H1 (cell line): ENCODE measurements around the gene CYB5B. TPM values are rescaled to one million over a fixed set of nuclear protein-coding genes. Genes with fewer than 3 reads are reported as not detected.

Experiments used
- CTCF ChIA-PET: fragments of 300-600 bp; sonication (Branson Sonifier 250); formaldehyde crosslinking; loops from one replicate; lab custom pipeline; 2021; ENCODE audit not compliant: partially characterized antibody; lab: Charles Lee
- POLR2A ChIA-PET: fragments of 300-600 bp; sonication (Branson Sonifier 250); formaldehyde crosslinking; loops from one replicate; lab custom pipeline; 2021; ENCODE audit warnings: inconsistent platforms; ENCODE audit not compliant: partially characterized antibody; lab: Charles Lee
- DNase-seq, 2 experiments: peaks; one replicate each; pipeline versions ENCODE4 v3.0.0 to v3.0.0-alpha.2; 2010 to 2022; ENCODE audit warnings: low spot score in 2 of 2, low read depth in 1 of 2, mixed read lengths in 1 of 2
- FAIRE-seq: peaks from 2 replicates; lab custom pipeline; 2011; peaks lifted over from hg19 to GRCh38; lab: Jason Lieb, UNC
- H2AFZ ChIP-seq: 2 replicates; pipeline ENCODE4 v1.8.1; 2012; ENCODE audit warnings: low read length, inconsistent platforms
- H2AK5ac ChIP-seq: 2 replicates; pipeline ENCODE4 v1.6.1; 2013; ENCODE audit warnings: low read depth, low read length
- H2BK120ac ChIP-seq: replicated peaks from 2 replicates; pipeline ENCODE3; 2013; ENCODE audit warnings: low read depth, low read length, inconsistent platforms
- H2BK12ac ChIP-seq: 2 replicates; pipeline ENCODE4 v1.6.1; 2013; ENCODE audit warnings: low read depth, low read length
- H2BK15ac ChIP-seq: 2 replicates; pipeline ENCODE4 v1.6.1; 2013; ENCODE audit warnings: low read length
- H2BK20ac ChIP-seq: 2 replicates; pipeline ENCODE4 v1.6.1; 2013; ENCODE audit warnings: low read length
- H2BK5ac ChIP-seq: 2 replicates; pipeline ENCODE4 v1.6.1; 2013; ENCODE audit warnings: low read depth, low read length
- H3K14ac ChIP-seq: 2 replicates; pipeline ENCODE4 v1.6.1; 2013; ENCODE audit warnings: inconsistent platforms; ENCODE audit not compliant: insufficient read length
- H3K18ac ChIP-seq: 2 replicates; pipeline ENCODE4 v1.6.1; 2013; ENCODE audit warnings: low read length; ENCODE audit errors: extremely low read depth
- H3K23ac ChIP-seq: 2 replicates; pipeline ENCODE4 v1.6.1; 2013; ENCODE audit warnings: inconsistent platforms; ENCODE audit not compliant: insufficient read length
- H3K23me2 ChIP-seq: 2 replicates; pipeline ENCODE4 v1.6.1; 2013; ENCODE audit warnings: low read depth, low read length
- H3K27ac ChIP-seq: 2 replicates; pipeline ENCODE4 v1.6.1; 2011; ENCODE audit warnings: low read depth, low read length, inconsistent platforms
- H3K27me3 ChIP-seq, 4 experiments: replicated peaks in 1 of 4; 1 replicate in 1 of 4; 2 replicates in 3 of 4; pipeline versions ENCODE4 v1.6.1 to v1.8.1; 2011 to 2013; ENCODE audit warnings: low read length in 3 of 4, mild to moderate bottlenecking in 3 of 4, inconsistent platforms in 2 of 4, mixed read lengths in 2 of 4, moderate library complexity in 1 of 4; ENCODE audit not compliant: control insufficient read depth in 3 of 4, insufficient read depth in 3 of 4; ENCODE audit errors: extremely low read depth in 1 of 4
- H3K36me3 ChIP-seq, 4 experiments: 2 replicates each; pipeline versions ENCODE4 v1.6.1 to v1.8.1; 2011 to 2013; ENCODE audit warnings: mild to moderate bottlenecking in 4 of 4, low read length in 3 of 4, moderate library complexity in 2 of 4, control low read depth in 1 of 4, inconsistent platforms in 1 of 4; ENCODE audit not compliant: insufficient read depth in 4 of 4, control insufficient read depth in 2 of 4
- H3K4ac ChIP-seq: replicated peaks from 2 replicates; pipeline ENCODE3; 2013; ENCODE audit warnings: low read length, low read depth, mixed read lengths, inconsistent platforms; ENCODE audit not compliant: insufficient read length
- H3K4me1 ChIP-seq, 4 experiments: replicated peaks in 1 of 4; 1 replicate in 1 of 4; 2 replicates in 3 of 4; pipeline versions ENCODE4 v1.6.1 to v1.8.1; 2011 to 2013; ENCODE audit warnings: low read length in 3 of 4, inconsistent platforms in 2 of 4, mixed read lengths in 1 of 4; ENCODE audit not compliant: insufficient read depth in 4 of 4, control insufficient read depth in 3 of 4
- H3K4me2 ChIP-seq, 2 experiments: 2 replicates each; pipeline versions ENCODE4 v1.6.1 to v1.8.1; 2011 to 2013; ENCODE audit warnings: low read depth in 2 of 2, low read length in 2 of 2, control low read depth in 1 of 2, inconsistent platforms in 1 of 2, mild to moderate bottlenecking in 1 of 2; ENCODE audit not compliant: insufficient read depth in 1 of 2
- H3K4me3 ChIP-seq, 4 experiments: fragments of 200-600, 300-600 bp in 1 of 4; sonication (generic), shearing (Covaris generic), sonication (Bioruptor Twin) in 1 of 4; 2 replicates each; pipeline versions ENCODE4 v1.5.1 to v1.8.1; 2011 to 2016; ENCODE audit warnings: low read length in 4 of 4, low read depth in 3 of 4, control low read depth in 2 of 4, inconsistent platforms in 2 of 4, mild to moderate bottlenecking in 2 of 4, mixed read lengths in 1 of 4, moderate library complexity in 1 of 4; ENCODE audit not compliant: insufficient read depth in 2 of 4; ENCODE audit errors: extremely low read depth in 1 of 4
- H3K56ac ChIP-seq: replicated peaks from 2 replicates; pipeline ENCODE3; 2013; ENCODE audit warnings: low read depth, mild to moderate bottlenecking, mixed read lengths, low read length, inconsistent platforms; ENCODE audit not compliant: insufficient read length
- H3K79me1 ChIP-seq: 2 replicates; pipeline ENCODE4 v1.6.1; 2013; ENCODE audit warnings: low read depth, low read length, control low read depth
- H3K79me2 ChIP-seq, 2 experiments: 2 replicates each; pipeline versions ENCODE4 v1.6.1 to v1.8.1; 2012 to 2013; ENCODE audit warnings: low read length in 2 of 2, mild to moderate bottlenecking in 2 of 2, inconsistent platforms in 1 of 2; ENCODE audit not compliant: insufficient read depth in 2 of 2, control insufficient read depth in 1 of 2
- H3K9ac ChIP-seq, 4 experiments: replicated peaks in 1 of 4; 1 replicate in 1 of 4; 2 replicates in 3 of 4; pipeline versions ENCODE4 v1.6.1 to v1.8.1; 2011 to 2013; ENCODE audit warnings: low read depth in 3 of 4, low read length in 3 of 4, control low read depth in 2 of 4, mild to moderate bottlenecking in 2 of 4, moderate library complexity in 2 of 4, inconsistent platforms in 1 of 4; ENCODE audit errors: extremely low read depth in 1 of 4
- H3K9me3 ChIP-seq, 2 experiments: 2 replicates each; pipeline versions ENCODE4 v1.6.1 to v1.8.1; 2012 to 2013; ENCODE audit warnings: mild to moderate bottlenecking in 2 of 2, moderate library complexity in 2 of 2, control low read depth in 1 of 2, inconsistent platforms in 1 of 2, low read depth in 1 of 2, low read length in 1 of 2, mixed read lengths in 1 of 2; ENCODE audit not compliant: insufficient read depth in 2 of 2
- H4K20me1 ChIP-seq, 2 experiments: replicated peaks in 1 of 2; 2 replicates each; pipeline versions ENCODE3 to v1.8.1; 2011 to 2013; ENCODE audit warnings: inconsistent platforms in 2 of 2, low read length in 2 of 2, mild to moderate bottlenecking in 1 of 2; ENCODE audit not compliant: insufficient read depth in 2 of 2, control insufficient read depth in 1 of 2
- H4K5ac ChIP-seq: 2 replicates; pipeline ENCODE4 v1.6.1; 2013; ENCODE audit warnings: low read length, low read depth, mixed read lengths, inconsistent platforms; ENCODE audit not compliant: insufficient read length
- H4K8ac ChIP-seq: 2 replicates; pipeline ENCODE4 v1.8.0; 2013; ENCODE audit warnings: mild to moderate bottlenecking, moderate library complexity, low read length, inconsistent platforms; ENCODE audit not compliant: insufficient read depth; ENCODE audit errors: extremely low read depth
- H4K91ac ChIP-seq: replicated peaks from 2 replicates; pipeline ENCODE3; 2013; ENCODE audit warnings: low read length, mixed read lengths, inconsistent platforms; ENCODE audit not compliant: insufficient read length
- CTBP2 ChIP-seq: IDR thresholded peaks from 2 replicates; pipeline ENCODE4 v1.7.0; 2011; ENCODE audit warnings: borderline replicate concordance, mild to moderate bottlenecking, moderate library complexity, mixed read lengths, low read length; ENCODE audit not compliant: insufficient read depth, insufficient read length
- E2F6 ChIP-seq: IDR thresholded peaks from 2 replicates; pipeline ENCODE4 v1.6.1; 2012; ENCODE audit warnings: inconsistent platforms
- GTF2F1 ChIP-seq: IDR thresholded peaks from 2 replicates; pipeline ENCODE4 v1.6.1; 2012; ENCODE audit warnings: low read depth, low read length, improper control_type of control experiment, borderline replicate concordance
- HDAC2 ChIP-seq, 2 experiments: fragments of 300-600 bp in 1 of 2; sonication (generic) in 1 of 2; IDR thresholded peaks; 2 replicates each; pipeline ENCODE4 v1.6.1; 2011 to 2012; ENCODE audit warnings: low read depth in 2 of 2, low read length in 2 of 2, mild to moderate bottlenecking in 2 of 2, moderate library complexity in 2 of 2, borderline replicate concordance in 1 of 2, inconsistent platforms in 1 of 2
- KDM1A ChIP-seq: fragments of 200-600, 300-600 bp; sonication (generic); IDR thresholded peaks from 2 replicates; pipeline ENCODE4 v1.7.1; 2016; ENCODE audit warnings: mild to moderate bottlenecking, low read length, borderline replicate concordance
- KDM4A ChIP-seq: IDR thresholded peaks from one replicate; pipeline ENCODE4 v1.7.1; 2012; ENCODE audit warnings: low read depth, mild to moderate bottlenecking, moderate library complexity, low read length, inconsistent platforms; ENCODE audit not compliant: severe bottlenecking
- MAX ChIP-seq: IDR thresholded peaks from 2 replicates; pipeline ENCODE4 v1.6.1; 2012; ENCODE audit warnings: inconsistent platforms
- PHF8 ChIP-seq: fragments of 200-600 bp; sonication (generic); conservative IDR thresholded peaks from 2 replicates; pipeline ENCODE4 v1.7.1; 2012; ENCODE audit warnings: low read depth, mild to moderate bottlenecking, inconsistent platforms, low read length, moderate library complexity
- POLR2A ChIP-seq, 2 experiments: IDR thresholded peaks; 1 replicate in 1 of 2; 2 replicates in 1 of 2; pipeline ENCODE4 v1.6.1; 2011; ENCODE audit warnings: low read depth in 2 of 2, low read length in 2 of 2, mild to moderate bottlenecking in 2 of 2; ENCODE audit errors: control extremely low read depth in 1 of 2
- SAP30 ChIP-seq: fragments of 300-600 bp; sonication (generic); IDR thresholded peaks from 2 replicates; pipeline ENCODE4 v1.7.1; 2012; ENCODE audit warnings: low read length, moderate library complexity, mild to moderate bottlenecking, inconsistent platforms; ENCODE audit not compliant: insufficient read depth, insufficient replicate concordance
- SP1 ChIP-seq: IDR thresholded peaks from 2 replicates; pipeline ENCODE4 v1.6.1; 2011; ENCODE audit warnings: low read depth, low read length
- WGBS, 2 experiments: shearing (Covaris generic) in 1 of 2; methylation state at CpG; one replicate each; pipeline versions ENCODE4 v1.1.6 to v1.1.7; 2013 to 2015; ENCODE audit warnings: low lambda C conversion rate in 2 of 2, mixed read lengths in 2 of 2, inconsistent platforms in 1 of 2, low coverage in 1 of 2, missing lambda C conversion rate in 1 of 2; ENCODE audit not compliant: insufficient replicate concordance in 2 of 2, insufficient coverage in 1 of 2, insufficient read length in 1 of 2; ENCODE audit errors: extremely low coverage in 1 of 2, missing lambda C conversion rate in 1 of 2; 5-methylcytosine and 5-hydroxymethylcytosine counted together
- polyA plus RNA-seq, 7 experiments: library from polyadenylated mRNA; depleted of rRNA in 3 of 7; stranded (reverse) in 5 of 7; unstranded in 2 of 7; fragments of >200 nt in 5 of 7; fragments of 200-250 nt in 2 of 7; gene quantifications; 1 replicate in 5 of 7; 2 replicates in 1 of 7; 4 replicates in 1 of 7; pipeline versions ENCODE4 v1.2.1 to v1.2.3, GENCODE V29; 2011 to 2013; ENCODE audit warnings: missing spikeins in 2 of 7, mixed read lengths in 2 of 7
- total RNA-seq: library from RNA; stranded (reverse); fragmentation: NEBNext Ultra II Directional; extraction: Animal tissue kit (Norgen Biotek cat#: 25700); gene quantifications from 2 replicates; pipeline ENCODE4 v1.2.1, GENCODE V29; 2021

The CYB5B gene
- total and polyA plus RNA-seq, 2 of the 8 experiments (the other 6 are each of a cell fraction or from before 2014, with no cell fraction given), result 108 to 127 TPM

- H2BK15ac ChIP-seq, result no peak overlapping the region
- H3K4me1 ChIP-seq, result no peaks in the 10 kb centered on the region; a peak in 1 of 7 replicates
- no peak overlapping the region for H3K4ac ChIP-seq
- H2BK5ac ChIP-seq, result no peak overlapping the region
- H3K56ac ChIP-seq, result no peak overlapping the region
- no peaks in the 10 kb centered on the region for H3K23me2 ChIP-seq
- WGBS, 2 experiments, result 92% methylated on average over 11 of the region's 11 CpGs; no CpG with 5 or more reads in 1 of the 2 experiments
- H3K4me2 ChIP-seq, result no peak overlapping the region
- H2BK120ac ChIP-seq, result no peak overlapping the region
- no peaks in the 10 kb centered on the region for H4K20me1 ChIP-seq
- H2BK20ac ChIP-seq, result no peak overlapping the region
- no peak overlapping the region for H3K4me3 ChIP-seq
- H3K18ac ChIP-seq, result no peak overlapping the region
- no peak overlapping the region for H3K9ac ChIP-seq
- CTCF ChIA-PET, result interaction anchor here (1.0 to 1.1 kb wide), 3 partner anchors 15 to 176 kb away, joined by 3 read pairs; no protein-coding TSS in a partner anchor
- no peaks in the 10 kb centered on the region for H3K79me1 ChIP-seq
- H4K8ac ChIP-seq, result no peak overlapping the region
- POLR2A ChIA-PET, result no interaction called here
- no peak overlapping the region for H4K91ac ChIP-seq
- FAIRE-seq, result no peak
- no peak overlapping the region for H3K14ac ChIP-seq
- DNase-seq, result no peak
- no peaks in the 10 kb centered on the region for H3K36me3 ChIP-seq
- H3K27me3 ChIP-seq, result no peaks in the 10 kb centered on the region
- no peak overlapping the region for H2BK12ac ChIP-seq
- H4K5ac ChIP-seq, result no peak overlapping the region
- no peak overlapping the region for H2AFZ ChIP-seq
- H3K23ac ChIP-seq, result no peak overlapping the region
- H2AK5ac ChIP-seq, result no peak overlapping the region
- no peaks in the 10 kb centered on the region for H3K79me2 ChIP-seq
- no peak overlapping the region for H3K27ac ChIP-seq
- no peaks in the 10 kb centered on the region for H3K9me3 ChIP-seq
- no peak for TF ChIP-seq MAX
- TF ChIP-seq PHF8, result no peak
- TF ChIP-seq SP1, result no peak
- TF ChIP-seq KDM4A, result no peak
- TF ChIP-seq HDAC2 (IDR thresholded peaks at IDR 0.05; ENCODE audit: borderline replicate concordance in 1 of 2, low read depth in 2 of 2, low read length in 2 of 2), result no peak
- no peak for TF ChIP-seq KDM1A
- TF ChIP-seq CTBP2, result no peak
- no peak for TF ChIP-seq POLR2A (IDR thresholded peaks at IDR 0.05; ENCODE audit: control extremely low read depth in 1 of 2, low read depth in 2 of 2, low read length in 2 of 2)
- no peak for TF ChIP-seq E2F6
- no peak for TF ChIP-seq SAP30
- no peak for TF ChIP-seq GTF2F1
These were observed 75.3 kb downstream of the CYB5B start for GRCh38 chr16:69499541-69500230.
